ENCODE data around the gene CTR9. TPM values are rescaled to one million over a fixed set of nuclear protein-coding genes. Genes with fewer than 3 reads are reported as not detected.
A peak's percentile ranks its signal among the peaks of the same experiment; 100 is the strongest.

CTR9 gene
- total RNA-seq, 1 experiment from 2014 or later: 45.9 TPM

GRCh38 chr11:10808235-10808552 lies 57.1 kb downstream of the CTR9 start:
- no peaks in the 10 kb centered on the region for H3K27me3 ChIP-seq (replicated peaks; ENCODE audit: insufficient read depth, low read depth, low read length, poor library complexity)
- ChIA-PET POLR2A (ENCODE audit: low non-redundant PET) (interaction anchor here (0.6 to 1.7 kb wide), 3 partner anchors 13 to 81 kb away, joined by 3 to 17 read pairs (median 8); partner anchors contain the start of gene ZBED5), CTCF (interaction anchor here (0.5 kb wide), 1 partner anchor 403 kb away, joined by 5 read pairs; no protein-coding TSS in a partner anchor)
- intact Hi-C loops (cut with micrococcal nuclease; ENCODE audit: unreplicated experiment): loop anchor here (5.0 kb wide), 2 partner anchors 49 to 124 kb away; partner anchors contain the start of gene ZBED5
- TF ChIP-seq, protein P1, sequence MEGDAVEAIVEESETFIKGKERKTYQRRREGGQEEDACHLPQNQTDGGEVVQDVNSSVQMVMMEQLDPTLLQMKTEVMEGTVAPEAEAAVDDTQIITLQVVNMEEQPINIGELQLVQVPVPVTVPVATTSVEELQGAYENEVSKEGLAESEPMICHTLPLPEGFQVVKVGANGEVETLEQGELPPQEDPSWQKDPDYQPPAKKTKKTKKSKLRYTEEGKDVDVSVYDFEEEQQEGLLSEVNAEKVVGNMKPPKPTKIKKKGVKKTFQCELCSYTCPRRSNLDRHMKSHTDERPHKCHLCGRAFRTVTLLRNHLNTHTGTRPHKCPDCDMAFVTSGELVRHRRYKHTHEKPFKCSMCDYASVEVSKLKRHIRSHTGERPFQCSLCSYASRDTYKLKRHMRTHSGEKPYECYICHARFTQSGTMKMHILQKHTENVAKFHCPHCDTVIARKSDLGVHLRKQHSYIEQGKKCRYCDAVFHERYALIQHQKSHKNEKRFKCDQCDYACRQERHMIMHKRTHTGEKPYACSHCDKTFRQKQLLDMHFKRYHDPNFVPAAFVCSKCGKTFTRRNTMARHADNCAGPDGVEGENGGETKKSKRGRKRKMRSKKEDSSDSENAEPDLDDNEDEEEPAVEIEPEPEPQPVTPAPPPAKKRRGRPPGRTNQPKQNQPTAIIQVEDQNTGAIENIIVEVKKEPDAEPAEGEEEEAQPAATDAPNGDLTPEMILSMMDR (conservative IDR thresholded peaks at IDR 0.05; ENCODE audit: low read depth, low read length): no peak
- no peak for TF ChIP-seq EZH2 (IDR thresholded peaks at IDR 0.05; ENCODE audit: borderline replicate concordance, low read depth, low read length, poor library complexity, severe bottlenecking)
- H3K27ac ChIP-seq (ENCODE audit: low read depth, low read length, poor library complexity, severe bottlenecking): peak overlapping the region; percentile 98
- H3K36me3 ChIP-seq (ENCODE audit: insufficient read depth, low read length, poor library complexity, severe bottlenecking): peaks cover 40% of the 10 kb centered on the region
- H3K4me3 ChIP-seq (ENCODE audit: low read depth, low read length, poor library complexity, severe bottlenecking): peak overlapping the region; percentile 94
- H3K9me3 ChIP-seq (ENCODE audit: low read depth, low read length, poor library complexity, severe bottlenecking): no peaks in the 10 kb centered on the region
- peaks cover 18% of the 10 kb centered on the region for H3K4me1 ChIP-seq (ENCODE audit: insufficient read depth, low read length, poor library complexity, severe bottlenecking)
- no peak for DNase-seq (ENCODE audit: low spot score)
- BruUV-seq (replicated peaks): no TSS peak

GRCh38 chr11:10808553-10809372 lies 57.7 kb downstream of the CTR9 start, which contains the start of gene EIF4G2:
EIF4G2 (minus strand) TSS chr11:10808926.
- H3K9me3 ChIP-seq (ENCODE audit: low read depth, low read length, poor library complexity, severe bottlenecking): no peaks in the 10 kb centered on the region
- H3K4me1 ChIP-seq (ENCODE audit: insufficient read depth, low read length, poor library complexity, severe bottlenecking): peaks cover 18% of the 10 kb centered on the region
- intact Hi-C loops (cut with micrococcal nuclease; ENCODE audit: unreplicated experiment): loop anchor here (5.0 kb wide), 2 partner anchors 49 to 124 kb away; partner anchors contain the start of gene ZBED5
- POLR2A ChIA-PET (ENCODE audit: low non-redundant PET): interaction anchor here (0.6 to 1.7 kb wide), 8 partner anchors 11 to 125 kb away, joined by 3 to 17 read pairs (median 5); partner anchors contain the start of genes CTR9 and ZBED5
- no TSS peak for BruUV-seq (replicated peaks)
- peak within 1 kb of the TSS; percentile 98 for H3K27ac ChIP-seq (ENCODE audit: low read depth, low read length, poor library complexity, severe bottlenecking)
- H3K36me3 ChIP-seq (ENCODE audit: insufficient read depth, low read length, poor library complexity, severe bottlenecking): peaks cover 34% of the 10 kb centered on the region
- CTCF ChIA-PET: interaction anchor here (0.5 to 1.0 kb wide), 3 partner anchors 16 to 404 kb away, joined by 3 to 5 read pairs (median 3); no protein-coding TSS in a partner anchor
- H3K4me3 ChIP-seq (ENCODE audit: low read depth, low read length, poor library complexity, severe bottlenecking): peak within 1 kb of the TSS; percentile 94
- TF ChIP-seq EZH2 (IDR thresholded peaks at IDR 0.05; ENCODE audit: borderline replicate concordance, low read depth, low read length, poor library complexity, severe bottlenecking): no peak
- TF ChIP-seq, protein P1 (conservative IDR thresholded peaks at IDR 0.05; ENCODE audit: low read depth, low read length): no peak
- DNase-seq (ENCODE audit: low spot score): peak; percentile 99
- H3K27me3 ChIP-seq (replicated peaks; ENCODE audit: insufficient read depth, low read depth, low read length, poor library complexity): no peaks in the 10 kb centered on the region

GRCh38 chr11:10809373-10810160 lies 58.5 kb downstream of the CTR9 start:
- Histone ChIP-seq H3K4me1 (ENCODE audit: insufficient read depth, low read length, poor library complexity, severe bottlenecking) (peaks cover 18% of the 10 kb centered on the region), H3K27me3 (replicated peaks; ENCODE audit: insufficient read depth, low read depth, low read length, poor library complexity) (no peaks in the 10 kb centered on the region), H3K9me3 (ENCODE audit: low read depth, low read length, poor library complexity, severe bottlenecking) (no peaks in the 10 kb centered on the region), H3K27ac (ENCODE audit: low read depth, low read length, poor library complexity, severe bottlenecking) (peak overlapping the region; percentile 98), H3K36me3 (ENCODE audit: insufficient read depth, low read length, poor library complexity, severe bottlenecking) (peaks cover 26% of the 10 kb centered on the region), H3K4me3 (ENCODE audit: low read depth, low read length, poor library complexity, severe bottlenecking) (peak overlapping the region; percentile 94)
- BruUV-seq (replicated peaks): TSS peak; percentile 76
- intact Hi-C loops (cut with micrococcal nuclease; ENCODE audit: unreplicated experiment): loop anchor here (5.0 kb wide), 2 partner anchors 48 to 123 kb away; partner anchors contain the start of gene ZBED5
- CTCF ChIA-PET: interaction anchor here (0.5 to 1.0 kb wide), 3 partner anchors 47 to 124 kb away, joined by 3 read pairs; no protein-coding TSS in a partner anchor
- peak; percentile 69 for DNase-seq (ENCODE audit: low spot score)
- POLR2A ChIA-PET (ENCODE audit: low non-redundant PET): interaction anchor here (0.7 to 1.7 kb wide), 6 partner anchors 11 to 811 kb away, joined by 3 to 8 read pairs (median 6); partner anchors contain the start of genes CTR9 and ZBED5
- TF ChIP-seq, protein P1 (conservative IDR thresholded peaks at IDR 0.05; ENCODE audit: low read depth, low read length): no peak
- TF ChIP-seq EZH2 (IDR thresholded peaks at IDR 0.05; ENCODE audit: borderline replicate concordance, low read depth, low read length, poor library complexity, severe bottlenecking): no peak

Data from A673 (cell line).